Measurements from ENCODE around the gene TDRD10.

DNA sequence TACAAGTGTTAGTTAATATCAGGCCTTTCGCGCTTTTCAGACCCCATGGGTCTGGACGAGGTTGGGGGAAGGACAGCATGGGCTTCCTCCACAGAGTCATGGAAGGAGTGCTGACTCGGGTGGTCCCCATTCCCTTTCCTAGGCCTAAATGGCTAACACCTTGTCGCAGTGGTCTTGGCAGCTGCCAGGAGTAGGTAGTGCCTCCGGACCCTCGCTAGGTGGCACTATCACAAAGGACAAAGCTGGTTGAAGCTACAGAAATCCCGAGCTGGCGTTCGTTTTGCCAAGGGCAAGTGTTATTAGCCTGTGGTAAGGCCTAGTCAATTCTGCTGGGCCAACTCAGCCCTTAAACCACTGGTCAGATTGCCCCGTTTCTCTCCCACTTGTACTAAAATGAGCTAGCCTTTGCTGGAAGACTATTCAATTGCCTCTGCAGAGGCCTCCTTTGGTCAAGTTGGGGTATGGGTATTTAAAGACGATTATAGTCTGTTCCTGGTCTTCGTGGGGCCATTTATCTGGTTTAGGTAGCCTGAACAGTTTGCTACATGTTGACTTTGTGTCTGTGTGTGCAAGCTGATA lies 57.5 kb downstream of the TDRD10 start:
- TF ChIP-seq CTCF (IDR thresholded peaks at IDR 0.05 in 4 of 5, conservative IDR thresholded peaks at IDR 0.05 in 1 of 5) (peak; percentile 92 to 96 (median 95)), POLR2A (IDR thresholded peaks at IDR 0.05) (no peak)

All from gastrocnemius medialis (tissue), 4 donors.